HG03108 (cell line): ENCODE data around the gene TOR4A.
"Not testable (repeated sequence)": the region's sequence is repeated elsewhere in the genome, so short reads cannot be mapped to it uniquely, and the experiment has no call there.

Experiments used
- ATAC-seq: cut with Tn5 transposase; IDR thresholded peaks from one replicate; pipeline ENCODE4 v1.9.1; 2021; ENCODE audit warnings: moderate library complexity; ENCODE audit not compliant: unreplicated experiment

The TOR4A gene

DNA sequence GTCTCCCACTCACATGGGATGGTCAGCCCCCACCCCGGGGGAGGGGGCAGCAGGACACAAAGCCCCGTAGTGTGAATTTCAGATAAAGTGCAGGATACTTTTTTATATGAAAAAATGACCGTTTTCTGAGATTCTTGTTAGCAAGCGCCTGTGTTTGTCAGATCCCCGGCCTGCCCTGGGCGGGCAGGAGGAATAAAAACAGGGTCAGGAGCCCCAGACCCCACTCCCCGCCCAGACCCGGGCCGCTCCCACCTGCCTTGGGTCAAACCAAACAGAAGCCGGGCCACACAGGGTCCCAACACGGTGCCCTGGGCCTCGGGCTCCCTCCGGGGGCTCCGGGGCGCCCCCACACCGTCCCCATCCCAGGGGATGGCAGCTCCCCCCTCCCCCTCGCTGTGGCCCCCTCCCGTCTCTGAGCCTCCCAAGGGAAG lies 38.1 kb downstream of the TOR4A start:
- ATAC-seq: no peak

DNA sequence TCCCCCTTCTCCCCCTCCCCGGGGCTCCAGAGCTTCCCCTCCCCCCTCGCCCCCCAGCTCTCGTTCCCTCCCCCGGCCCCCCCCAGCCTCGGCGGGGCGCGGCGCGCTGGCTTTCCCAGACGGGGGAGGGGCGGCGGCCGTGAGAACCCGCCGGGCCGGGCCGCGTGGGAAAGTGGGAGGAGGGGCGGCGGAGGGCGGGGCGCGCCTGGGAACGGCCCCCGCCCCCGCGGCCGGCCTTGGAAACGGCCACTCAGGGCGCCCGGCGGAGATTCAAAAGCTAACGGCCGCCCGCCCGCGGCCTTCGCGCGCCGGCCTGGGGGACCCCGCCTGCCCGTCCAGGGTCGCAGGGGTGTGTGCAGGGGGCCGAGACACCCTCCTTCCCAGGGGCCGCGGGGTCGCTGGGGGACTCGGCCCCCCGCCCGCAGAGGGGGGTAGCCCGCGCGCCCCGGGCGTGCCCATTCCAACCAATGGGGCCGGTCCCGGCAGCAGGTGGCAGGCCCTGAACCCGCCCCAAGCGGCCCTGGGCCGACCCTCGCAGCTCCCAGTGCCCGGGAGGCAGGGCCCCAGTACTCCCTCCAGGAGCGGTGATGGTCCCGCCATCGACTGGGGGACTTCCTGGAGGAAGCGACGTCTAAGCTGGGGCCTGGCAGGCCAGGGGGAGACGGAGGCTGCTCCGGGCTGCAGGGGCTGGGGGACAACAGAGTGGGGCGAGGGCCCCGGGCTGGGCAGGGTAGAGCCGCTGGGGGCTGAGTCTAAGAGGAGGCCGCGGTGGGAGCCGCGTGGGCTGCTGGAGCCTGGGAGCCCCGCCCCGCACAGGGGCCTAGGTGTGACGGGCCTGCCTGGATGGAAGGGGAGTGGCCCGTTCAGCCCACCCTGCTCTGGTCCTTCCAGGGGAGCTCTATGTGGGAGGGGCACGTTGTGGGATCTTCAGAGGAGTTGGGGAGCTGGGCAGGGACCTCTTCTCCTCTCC lies 38.8 kb downstream of the TOR4A start:
- ATAC-seq: no peak

DNA sequence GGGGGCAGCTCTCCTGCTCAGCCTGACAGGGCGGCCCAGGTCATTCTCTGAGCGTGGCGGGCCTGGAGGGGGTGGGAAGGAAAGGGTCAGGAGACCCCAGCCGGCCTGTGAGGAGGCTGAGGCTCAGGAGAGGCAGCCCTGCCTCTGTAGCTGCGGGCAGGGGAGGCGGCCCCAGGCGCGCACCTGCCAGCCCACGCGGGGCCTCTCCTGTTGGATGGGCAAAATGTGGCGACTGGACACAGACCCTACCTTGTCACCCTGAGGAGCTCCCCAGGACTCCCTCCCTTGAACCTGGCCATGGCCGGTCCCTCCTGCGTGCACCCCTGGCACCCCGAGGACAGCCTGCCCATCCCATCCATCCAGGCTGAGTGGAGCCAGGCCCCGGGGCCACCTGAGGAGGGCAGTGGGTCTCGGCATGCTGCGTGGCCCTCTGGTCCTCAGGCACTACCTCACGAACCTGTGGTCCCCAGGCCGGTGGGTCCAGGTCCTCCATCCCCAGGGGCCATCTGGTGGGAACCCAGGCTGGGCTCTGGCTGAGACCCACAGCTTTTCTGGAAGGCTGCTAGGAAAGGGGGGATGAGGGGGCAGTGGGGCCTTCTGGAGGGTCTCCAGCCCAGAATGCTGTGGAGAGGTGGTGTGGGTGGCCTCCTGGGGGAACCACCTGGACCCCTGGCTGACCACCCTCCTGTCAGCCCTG lies 39.6 kb downstream of the TOR4A start:
- ATAC-seq: no peak

DNA sequence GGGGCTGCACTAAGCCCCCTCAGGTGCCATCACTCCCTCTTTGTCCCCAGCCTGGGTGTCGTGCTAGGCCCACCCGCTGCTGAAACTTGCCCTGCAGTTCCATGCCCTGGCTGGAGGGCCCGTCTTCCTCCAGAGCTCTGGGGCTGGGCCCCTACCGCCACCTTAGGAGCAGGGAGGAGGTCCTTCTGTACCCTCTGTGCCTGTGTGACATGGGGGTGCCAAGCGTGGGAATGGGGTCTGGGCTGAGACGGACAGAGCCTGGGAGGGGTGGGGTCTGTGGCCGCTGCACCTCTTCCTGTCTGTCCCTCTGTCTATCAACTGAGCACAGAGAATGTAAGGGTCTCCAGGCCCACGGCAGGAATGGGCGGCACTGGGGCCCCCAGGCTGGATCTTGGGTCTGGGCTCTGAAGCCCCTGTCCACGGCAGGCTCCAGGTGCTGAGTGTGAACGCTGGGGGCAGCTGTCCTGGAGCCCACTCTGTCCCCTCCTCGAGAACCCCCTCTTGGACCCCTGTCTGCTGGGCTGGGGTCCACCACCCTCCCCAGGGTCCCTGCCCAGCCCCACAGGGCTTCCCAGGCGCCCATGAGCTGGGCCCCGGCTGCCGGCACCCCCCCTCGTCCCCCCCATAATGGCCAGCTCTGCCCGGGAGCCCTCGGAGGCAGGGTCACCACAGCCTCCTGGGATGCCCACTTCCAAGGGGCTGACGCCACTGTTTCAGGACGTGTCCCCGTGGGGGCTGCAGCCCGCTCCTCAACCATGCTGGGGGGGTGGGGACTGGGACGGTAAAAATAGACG lies 40.4 kb downstream of the TOR4A start:
- ATAC-seq: no peak

DNA sequence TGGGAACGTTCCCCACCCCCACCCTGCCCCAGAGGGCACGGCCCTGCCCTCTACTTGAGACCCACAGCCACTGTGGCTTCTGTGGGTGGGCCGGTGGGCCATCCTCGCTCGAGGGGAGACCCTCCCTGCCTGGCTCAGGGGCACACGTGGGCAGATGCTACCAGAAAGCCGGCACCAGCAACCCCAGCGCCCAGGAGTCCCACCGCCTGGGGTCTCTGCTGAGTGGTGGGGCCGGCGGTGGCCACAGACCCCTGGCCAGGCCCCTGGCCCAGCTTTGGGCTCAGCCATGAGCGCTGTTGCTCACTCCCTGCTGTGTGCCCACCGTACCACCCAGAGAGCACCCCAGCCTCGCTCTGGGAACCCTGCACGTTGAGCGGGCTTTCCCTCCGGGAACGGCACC lies 41.1 kb downstream of the TOR4A start:
- no peak for ATAC-seq

DNA sequence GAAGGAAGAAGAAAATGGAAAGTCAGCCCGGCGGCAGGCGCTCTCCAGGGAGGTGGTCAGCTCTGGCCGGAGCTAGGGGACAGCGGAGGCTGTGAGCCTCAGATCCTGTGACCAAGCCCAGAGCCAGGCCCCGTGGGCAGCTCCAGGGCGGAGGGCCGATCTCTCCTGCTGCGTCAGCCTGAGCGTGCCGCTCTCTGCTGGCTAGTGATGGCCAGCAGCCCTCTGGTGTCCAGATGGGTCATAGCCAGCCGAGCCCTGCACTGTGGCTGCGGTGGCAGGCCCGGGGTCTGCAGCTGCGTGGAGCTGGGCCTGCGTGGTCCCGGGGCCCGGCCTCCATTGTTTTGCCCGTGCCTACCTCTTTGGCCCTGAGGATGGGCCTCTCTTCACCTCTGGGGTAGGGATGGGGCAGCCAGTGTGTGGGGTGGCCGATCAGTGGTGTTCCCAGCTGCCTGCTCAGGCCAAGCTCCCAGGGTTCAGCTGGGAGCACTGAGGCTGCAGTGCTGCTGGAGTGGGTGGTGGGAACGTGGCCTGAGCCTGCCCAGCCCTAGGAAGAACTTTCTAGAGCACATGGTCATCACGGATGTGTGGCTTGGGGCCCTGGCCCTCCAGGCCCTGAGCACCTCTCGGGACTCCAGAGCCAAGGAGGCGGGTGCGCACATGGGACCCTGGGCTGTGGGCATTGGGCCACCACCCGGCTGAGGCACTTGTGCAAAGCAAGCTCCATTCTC lies 41.6 kb downstream of the TOR4A start:
- no peak for ATAC-seq

DNA sequence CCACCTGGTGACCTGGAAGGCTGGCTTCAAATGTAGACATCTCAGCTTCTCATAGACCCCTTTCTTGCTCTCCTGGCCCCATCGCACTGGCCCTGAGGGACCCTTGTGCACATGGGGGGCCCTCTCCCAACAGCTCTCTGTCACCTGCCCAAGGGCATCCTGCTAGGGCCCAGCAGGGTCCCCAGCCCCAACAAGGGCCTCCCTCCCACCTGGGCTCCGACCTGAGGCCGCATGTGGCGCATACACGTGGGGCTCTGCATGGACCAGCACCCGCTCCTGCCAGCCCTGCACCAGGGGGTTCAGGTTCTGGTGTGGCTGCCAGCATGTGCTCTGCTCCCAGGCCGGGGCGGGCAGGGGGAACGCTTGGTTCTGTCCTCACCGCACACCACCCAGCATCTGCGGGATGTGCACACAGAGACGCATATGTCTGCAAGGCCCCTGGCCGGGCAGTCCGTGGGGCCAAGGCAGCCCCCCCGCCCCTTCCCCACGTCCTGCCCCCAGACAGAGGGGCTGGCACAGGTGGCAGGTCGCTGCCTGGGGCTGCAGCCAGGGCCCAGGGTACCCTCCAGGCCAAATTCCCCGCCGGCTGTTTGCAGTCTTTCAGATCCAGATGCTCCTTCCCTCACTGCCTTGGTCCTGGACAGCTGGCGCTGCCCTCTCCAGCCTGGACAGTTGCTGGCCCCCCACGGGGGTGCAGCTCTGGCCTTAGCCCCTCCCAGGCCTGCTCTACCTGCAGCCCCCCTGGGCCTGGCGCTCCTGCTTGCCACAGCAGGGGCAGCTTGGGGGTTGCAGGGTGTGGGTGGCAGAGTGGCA lies 42.4 kb downstream of the TOR4A start:
- ATAC-seq: no peak

DNA sequence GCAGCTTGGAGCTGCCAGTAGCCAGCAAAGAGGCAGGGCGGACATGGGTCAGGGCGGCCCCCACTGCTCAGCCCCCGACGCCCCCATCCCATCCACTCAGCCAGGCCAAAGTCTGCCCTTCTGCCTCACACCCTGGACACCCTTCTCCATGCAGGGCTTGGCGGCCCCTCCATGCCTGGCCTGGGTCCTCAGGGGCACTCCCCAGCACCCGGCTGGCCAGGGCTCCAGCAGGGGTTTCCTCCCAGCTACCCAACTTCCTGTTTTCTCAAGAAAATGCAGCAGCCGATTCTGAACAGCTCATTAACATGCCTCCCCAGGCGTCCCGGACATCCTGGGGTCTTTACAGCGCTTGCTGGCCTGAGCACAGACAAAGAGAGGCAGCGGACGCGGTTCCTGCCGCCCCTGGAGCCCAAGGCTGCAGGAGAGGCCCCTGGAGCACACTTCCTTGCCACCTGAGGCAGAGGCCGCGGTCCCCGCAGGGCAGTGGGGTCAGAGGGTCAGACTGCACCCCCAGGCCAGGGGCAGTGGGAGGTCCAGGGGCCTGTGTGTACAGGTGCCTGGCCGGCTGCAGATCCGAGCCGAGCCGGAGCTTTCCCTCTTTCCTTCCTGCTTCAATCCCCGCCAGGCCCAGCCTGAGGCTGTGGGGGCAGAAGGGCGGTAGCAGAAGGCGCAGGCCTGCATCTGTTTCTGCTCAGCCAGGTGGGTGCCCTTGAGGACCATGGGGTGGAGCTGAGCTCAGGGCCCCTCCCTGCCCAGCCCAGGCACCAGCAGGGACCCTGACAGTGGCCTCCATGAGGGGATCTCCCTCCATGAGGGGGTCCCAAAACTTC lies 43.2 kb downstream of the TOR4A start:
- no peak for ATAC-seq

DNA sequence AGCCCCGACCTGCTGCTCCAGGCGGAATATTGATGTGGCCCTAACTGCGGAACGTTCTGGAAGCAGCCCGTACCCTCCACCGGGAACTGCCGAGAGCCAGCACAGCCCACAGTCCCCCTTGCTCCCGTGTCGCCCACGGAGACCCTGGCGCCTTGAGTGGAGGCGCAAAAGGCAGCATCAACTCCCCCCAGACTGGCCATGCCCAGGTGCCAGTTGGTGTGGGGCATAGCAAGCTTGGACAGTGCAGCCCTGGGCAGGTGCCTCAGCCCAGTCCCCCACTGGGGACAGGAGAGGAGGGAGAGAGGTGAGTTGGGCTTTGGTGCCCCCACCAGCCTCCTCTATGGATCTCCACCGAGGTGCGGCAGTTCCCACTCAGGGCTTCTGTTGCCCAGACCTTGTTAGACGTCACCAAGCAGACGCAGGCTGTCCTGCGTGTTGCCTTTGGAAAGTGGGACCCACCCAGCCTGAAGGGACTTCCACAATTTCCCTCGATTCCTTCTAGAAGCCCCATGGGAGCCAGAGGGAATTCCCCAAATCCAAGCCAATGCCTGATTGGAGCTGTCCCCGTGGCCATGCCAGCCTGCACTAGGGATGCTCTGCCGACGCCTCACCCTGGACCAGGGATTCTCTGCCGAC lies 44.3 kb downstream of the TOR4A start:
- no peak for ATAC-seq

DNA sequence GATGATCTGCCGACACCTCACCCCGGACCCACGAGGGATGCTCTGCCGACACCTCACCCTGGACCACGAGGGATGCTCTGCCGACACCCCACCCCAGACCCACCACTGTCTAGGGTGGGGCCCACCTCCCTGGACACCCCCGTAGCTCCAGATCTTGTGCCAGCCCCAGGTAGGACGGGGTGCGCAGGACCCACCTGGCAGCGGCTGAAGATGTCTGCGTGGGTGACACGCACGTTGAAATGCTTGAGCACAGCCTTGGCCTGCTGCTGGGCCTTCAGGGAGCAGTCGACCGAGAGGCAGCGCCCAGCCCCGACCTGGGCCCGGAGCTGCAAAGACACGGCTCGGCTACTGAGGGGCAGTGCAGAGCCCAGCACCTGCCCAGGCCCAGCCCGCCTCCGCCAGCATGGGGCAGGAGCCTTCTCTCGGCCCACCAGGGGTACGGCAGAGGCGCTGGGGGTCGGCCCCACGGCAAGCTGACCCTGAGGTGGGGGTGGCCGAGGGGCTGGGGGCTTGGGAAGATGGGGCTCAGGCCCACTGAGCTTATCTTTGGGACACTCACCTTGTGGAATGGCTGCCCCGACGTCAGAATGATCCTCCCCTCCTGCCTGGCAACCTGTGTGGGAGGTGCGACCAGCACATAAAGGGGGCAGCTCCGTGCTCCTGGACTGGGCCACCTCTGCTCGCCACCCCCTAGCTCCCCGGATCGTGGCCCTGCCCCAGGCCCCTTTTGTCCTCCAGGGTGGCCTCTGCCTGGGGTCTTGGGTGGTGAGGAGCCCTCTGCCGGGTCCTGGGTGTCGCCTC lies 46.2 kb downstream of the TOR4A start:
- no peak for ATAC-seq

DNA sequence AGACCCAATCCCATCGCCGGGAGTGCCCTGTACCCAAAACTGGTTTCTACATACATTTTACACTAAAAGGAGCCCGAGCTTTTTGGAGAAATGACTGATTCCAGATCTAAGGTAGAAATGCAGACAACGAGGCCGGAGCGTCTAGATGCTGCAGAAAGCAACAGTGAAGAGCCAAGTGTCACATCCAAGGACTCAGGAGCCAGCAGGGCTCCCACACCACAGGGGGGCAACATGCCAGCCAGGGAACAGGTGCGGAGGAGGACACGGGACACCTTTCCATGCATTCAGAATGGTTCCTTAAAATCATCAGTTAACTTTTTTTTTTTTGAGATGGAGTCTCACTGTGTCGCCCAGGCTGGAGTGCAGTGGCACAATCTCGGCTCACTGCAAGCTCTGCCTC lies 47.6 kb downstream of the TOR4A start:
- no peak for ATAC-seq

DNA sequence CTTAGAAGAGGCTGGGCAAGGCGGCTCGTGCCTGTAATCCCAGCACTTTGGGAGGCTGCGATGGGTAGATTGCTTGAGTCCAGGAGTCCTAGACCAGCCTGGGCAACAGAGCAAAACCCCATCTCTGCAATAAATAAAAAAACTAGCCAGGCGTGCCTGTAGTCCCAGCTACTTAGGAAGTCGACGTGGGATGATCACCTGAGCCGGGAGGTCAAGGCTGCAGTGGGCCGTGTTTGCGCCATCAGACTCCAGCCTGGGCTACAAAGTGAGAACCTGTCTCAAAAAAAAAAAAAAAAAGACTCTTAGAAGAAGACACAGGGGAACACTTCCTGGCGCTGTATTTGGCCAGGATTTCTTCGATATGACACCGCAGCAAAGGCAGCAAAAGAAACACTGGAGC lies 48.3 kb downstream of the TOR4A start:
- no peak for ATAC-seq

DNA sequence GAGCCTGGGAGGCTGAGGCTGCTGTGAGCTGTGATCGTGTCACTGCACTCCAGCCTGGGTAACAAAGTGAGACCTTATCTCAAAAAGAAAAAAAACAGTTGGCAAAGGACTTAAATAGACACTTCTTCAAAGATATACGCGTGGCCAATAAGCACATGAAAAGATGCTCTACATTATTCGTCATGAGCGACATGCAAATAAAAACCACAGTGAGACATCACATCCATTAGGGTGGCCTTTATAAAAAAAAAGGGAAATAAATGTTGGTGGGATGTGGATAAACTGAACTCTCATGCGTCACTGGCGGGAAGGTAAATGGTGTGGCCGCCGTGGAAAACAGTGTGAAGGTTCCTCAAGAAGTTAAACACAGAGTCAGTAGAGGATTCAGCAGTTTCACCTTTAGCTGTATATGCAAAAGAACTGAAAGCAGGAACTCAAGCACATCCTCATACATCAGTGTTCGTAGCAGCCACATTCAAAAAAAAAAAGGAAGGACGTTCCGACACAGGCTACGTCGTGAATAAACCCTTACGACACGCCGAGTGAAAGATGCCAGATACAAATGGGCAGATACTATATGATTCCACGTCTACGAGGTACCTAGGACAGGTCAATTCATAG lies 49.0 kb downstream of the TOR4A start:
- ATAC-seq: no peak

DNA sequence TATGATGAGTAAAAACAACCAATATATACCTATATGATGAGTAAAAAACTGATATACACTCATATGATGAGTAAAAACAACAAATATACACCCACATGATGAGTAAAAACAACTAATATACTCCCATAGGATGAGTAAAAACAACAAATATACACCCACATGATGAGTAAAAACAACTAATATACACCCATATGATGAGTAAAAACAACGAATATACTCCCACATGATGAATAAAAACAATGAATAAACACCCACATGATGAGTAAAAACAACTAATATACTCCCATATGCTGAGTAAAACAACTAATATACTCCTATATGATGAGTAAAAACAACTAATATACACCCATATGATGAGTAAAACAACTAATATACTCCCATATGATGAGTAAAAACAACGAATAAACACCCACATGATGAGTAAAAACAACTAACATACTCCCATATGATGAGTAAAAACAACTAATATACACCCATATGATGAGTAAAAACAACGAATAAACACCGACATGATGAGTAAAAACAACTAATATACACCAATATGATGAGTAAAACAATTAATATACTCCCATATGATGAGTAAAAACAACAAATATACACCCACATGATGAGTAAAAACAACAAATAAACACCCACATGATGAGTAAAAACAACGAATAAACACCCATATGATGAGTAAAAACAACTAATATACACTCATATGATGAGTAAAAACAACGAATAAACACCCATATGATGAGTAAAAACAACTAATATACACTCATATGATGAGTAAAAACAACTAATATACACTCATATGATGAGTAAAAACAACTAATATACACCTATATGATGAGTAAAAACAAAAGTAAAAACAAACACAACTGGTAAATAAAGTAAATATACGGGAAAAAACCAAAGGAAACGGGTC lies 50.4 kb downstream of the TOR4A start:
- not testable (repeated sequence) for ATAC-seq

DNA sequence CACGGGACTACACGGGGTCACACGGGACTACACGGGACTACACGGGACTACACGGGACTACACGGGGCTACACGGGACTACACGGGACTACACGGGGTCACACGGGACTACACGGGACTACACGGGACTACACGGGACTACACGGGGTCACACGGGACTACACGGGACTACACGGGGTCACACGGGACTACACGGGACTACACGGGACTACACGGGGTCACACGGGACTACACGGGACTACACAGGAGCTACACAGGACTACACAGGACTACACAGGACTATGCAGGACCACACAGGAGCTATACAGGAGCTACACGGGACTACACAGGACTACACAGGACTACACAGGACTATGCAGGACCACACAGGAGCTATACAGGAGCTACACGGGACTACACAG lies 52.1 kb downstream of the TOR4A start:
- ATAC-seq: not testable (repeated sequence)

DNA sequence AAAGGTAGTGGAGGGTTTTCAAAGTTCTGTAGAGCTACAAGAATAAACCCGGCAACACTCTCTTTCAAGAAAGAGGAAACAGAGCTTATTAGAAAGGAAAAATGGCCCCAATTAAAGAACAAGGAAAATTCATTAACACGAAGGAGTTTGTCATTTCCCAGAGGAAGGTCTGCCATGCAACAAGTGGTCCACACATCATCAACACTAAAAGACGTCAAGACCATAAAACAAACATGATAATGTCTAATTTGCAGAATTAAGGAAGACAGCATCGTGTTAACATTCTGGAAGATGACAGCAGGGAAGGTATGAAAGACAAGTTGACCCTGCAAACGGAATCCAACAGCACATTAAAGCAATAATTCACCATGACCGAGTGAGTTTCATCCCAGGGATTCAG lies 53.2 kb downstream of the TOR4A start:
- ATAC-seq: no peak
